HG03565 (cell line): ENCODE measurements around the gene ATM.
"Not testable (repeated sequence)": the region's sequence is repeated elsewhere in the genome, so short reads cannot be mapped to it uniquely, and the experiment has no call there.

ENCODE experiments used
- ATAC-seq: cut with Tn5 transposase; IDR thresholded peaks from one replicate; pipeline ENCODE4 v1.9.1; 2021; ENCODE audit warnings: mild to moderate bottlenecking, moderate library complexity; ENCODE audit not compliant: unreplicated experiment

ATM gene

GRCh38 chr11:108269583-108269982 is 46.7 kb downstream of the ATM start:
- no peak for ATAC-seq

GRCh38 chr11:108276985-108277616 is 54.2 kb downstream of the ATM start:
- not testable (repeated sequence) for ATAC-seq

GRCh38 chr11:108278546-108278945 is 55.7 kb downstream of the ATM start:
- ATAC-seq: no peak

GRCh38 chr11:108278954-108279353 is 56.1 kb downstream of the ATM start:
- no peak for ATAC-seq

- ATAC-seq: no peak
Observed at GRCh38 chr11:108286370-108286769, 63.5 kb downstream of the ATM start.

- ATAC-seq: no peak
Observed at GRCh38 chr11:108286956-108287355, 64.1 kb downstream of the ATM start.

GRCh38 chr11:108289066-108289465 is 66.2 kb downstream of the ATM start:
- not testable (repeated sequence) for ATAC-seq

- ATAC-seq: no peak
Observed at GRCh38 chr11:108289699-108290098, 66.8 kb downstream of the ATM start.

GRCh38 chr11:108293229-108293628 is 70.4 kb downstream of the ATM start:
- no peak for ATAC-seq

- ATAC-seq: peak; percentile 93
Observed at GRCh38 chr11:108302121-108302785, 79.4 kb downstream of the ATM start.

GRCh38 chr11:108307751-108308150 is 84.9 kb downstream of the ATM start:
- ATAC-seq: no peak

- no peak for ATAC-seq
Observed at GRCh38 chr11:108313444-108313843, 90.6 kb downstream of the ATM start.

- ATAC-seq: no peak
Observed at GRCh38 chr11:108316061-108316460, 93.2 kb downstream of the ATM start.

- ATAC-seq: no peak
Observed at GRCh38 chr11:108319541-108320145, 96.8 kb downstream of the ATM start.

- no peak for ATAC-seq
Observed at GRCh38 chr11:108322666-108323065, 99.8 kb downstream of the ATM start.

- ATAC-seq: no peak
Observed at GRCh38 chr11:108324587-108324986, 101.7 kb downstream of the ATM start.

- ATAC-seq: no peak
Observed at GRCh38 chr11:108333403-108333899, 110.6 kb downstream of the ATM start.

- ATAC-seq: no peak
Observed at GRCh38 chr11:108338750-108339149, 115.9 kb downstream of the ATM start.

GRCh38 chr11:108340973-108341372 is 118.1 kb downstream of the ATM start:
- ATAC-seq: no peak

- no peak for ATAC-seq
Observed at GRCh38 chr11:108341654-108342053, 118.8 kb downstream of the ATM start.

- no peak for ATAC-seq
Observed at GRCh38 chr11:108343714-108344113, 120.8 kb downstream of the ATM start.

- no peak for ATAC-seq
Observed at GRCh38 chr11:108345767-108346166, 122.9 kb downstream of the ATM start.
